Activated CD8-positive, alpha-beta memory T cell treated with anti-CD3 and anti-CD28 coated beads, Interleukin-2, amount 50 U/mL, for 4 hours (primary cell): ENCODE results near the gene C14orf39.

Experiments
- DNase-seq: peaks from one replicate; pipeline ENCODE4 v3.0.0-alpha.2; 2020

Gene C14orf39

GRCh38 chr14:60485598-60486251 is at the start of gene C14orf39:
C14orf39 (minus strand) TSS chr14:60486063; CDS start chr14:60485078, 985 bp downstream.
- no peak for DNase-seq

- no peak for DNase-seq
Measured at GRCh38 chr14:60532442-60532841, 46.6 kb upstream of the C14orf39 start.

- DNase-seq, result no peak
Measured at GRCh38 chr14:60515511-60516289, 29.8 kb upstream of the C14orf39 start.

- DNase-seq, result no peak
Measured at GRCh38 chr14:60514741-60515491, 29.1 kb upstream of the C14orf39 start.

GRCh38 chr14:60514378-60514740 is 28.5 kb upstream of the C14orf39 start:
- no peak for DNase-seq

- no peak for DNase-seq
Measured at GRCh38 chr14:60512973-60513571, 27.2 kb upstream of the C14orf39 start.

- no peak for DNase-seq
Measured at GRCh38 chr14:60512126-60512525, 26.3 kb upstream of the C14orf39 start.

- no peak for DNase-seq
Measured at GRCh38 chr14:60510951-60511599, 25.2 kb upstream of the C14orf39 start.

GRCh38 chr14:60510254-60510950 is 24.5 kb upstream of the C14orf39 start:
- DNase-seq, result no peak

- DNase-seq, result no peak
Measured at GRCh38 chr14:60509438-60510253, 23.8 kb upstream of the C14orf39 start.

GRCh38 chr14:60508707-60509437 is 23.0 kb upstream of the C14orf39 start, which contains the start of gene SIX6:
SIX6 (plus strand) TSS chr14:60509146; CDS start chr14:60509399, 253 bp downstream.
- DNase-seq, result no peak

GRCh38 chr14:60508363-60508706 is 22.5 kb upstream of the C14orf39 start:
- no peak for DNase-seq

- no peak for DNase-seq
Measured at GRCh38 chr14:60506985-60507829, 21.3 kb upstream of the C14orf39 start.

- no peak for DNase-seq
Measured at GRCh38 chr14:60506462-60506984, 20.7 kb upstream of the C14orf39 start.

- no peak for DNase-seq
Measured at GRCh38 chr14:60506010-60506409, 20.1 kb upstream of the C14orf39 start.

- no peak for DNase-seq
Measured at GRCh38 chr14:60505448-60505847, 19.6 kb upstream of the C14orf39 start.

GRCh38 chr14:60502541-60502940 is 16.7 kb upstream of the C14orf39 start:
- DNase-seq, result no peak

GRCh38 chr14:60495946-60496345 is 10.1 kb upstream of the C14orf39 start:
- DNase-seq, result no peak

GRCh38 chr14:60490270-60490669 is 4.4 kb upstream of the C14orf39 start:
- no peak for DNase-seq
